ENCODE results near the gene PRKAG1. TPM values are rescaled to one million over a fixed set of nuclear protein-coding genes. Genes with fewer than 3 reads are reported as not detected.

The PRKAG1 gene
- total and polyA plus RNA-seq, 2 donors (not counting 1 experiment from before 2014, with no cell fraction given): 28.5 to 60.0 TPM

GRCh38 chr12:48956279-48957140 lies 62.1 kb downstream of the PRKAG1 start:
- POLR2A ChIA-PET: interaction anchor here (0.6 to 1.4 kb wide), 7 partner anchors 13 to 706 kb away, joined by 3 to 6 read pairs (median 5); partner anchors contain the start of gene TUBA1B
- Mint-ChIP-seq H3K4me1 (peaks cover 43% of the 10 kb centered on the region), H3K27ac (peak overlapping the region; percentile 92), H3K27me3 (no peaks in the 10 kb centered on the region), H3K4me3 (peak overlapping the region; percentile 95), H3K9me3 (ENCODE audit: insufficient read depth) (no peaks in the 10 kb centered on the region)
- Histone ChIP-seq H3K4me1 (ENCODE audit: control insufficient read depth in 2 of 2, insufficient read depth in 2 of 2, low read length in 2 of 2) (peaks cover 34 to 36% of the 10 kb centered on the region in 2 donors), H3K9me3 (ENCODE audit: control extremely low read depth in 1 of 3, control insufficient read depth in 2 of 3, insufficient read depth in 1 of 3, low read length in 2 of 3) (no peaks in the 10 kb centered on the region), H2AFZ (ENCODE audit: insufficient read depth, low read depth, low read length, poor library complexity, severe bottlenecking) (peak overlapping the region; percentile 98), H3K4me3 (ENCODE audit: control extremely low read depth in 1 of 5, extremely low read depth in 1 of 5, insufficient read depth in 1 of 5, low read depth in 2 of 5, low read length in 4 of 5) (peak overlapping the region; percentile 54 to 96 (median 91)), H3K27ac (ENCODE audit: low read length in 2 of 2) (peak overlapping the region; percentile 44 to 81), H3K36me3 (replicated peaks in 1 of 2; ENCODE audit: control extremely low read depth in 1 of 2, control insufficient read depth in 1 of 2, extremely low read depth in 1 of 2, insufficient read depth in 2 of 2, low read length in 1 of 2) (peaks cover 6 to 10% of the 10 kb centered on the region in 2 experiments), H4K20me1 (ENCODE audit: control insufficient read depth, insufficient read depth, low read length, poor library complexity, severe bottlenecking) (peaks cover 39% of the 10 kb centered on the region), H3K27me3 (replicated peaks in 1 of 4; ENCODE audit: control extremely low read depth in 1 of 4, control insufficient read depth in 3 of 4, insufficient read depth in 4 of 4, low read length in 3 of 4) (peaks cover 0 to 3% (median 0%) of the 10 kb centered on the region in 4 experiments), H3K9ac (ENCODE audit: low read length) (peak overlapping the region; percentile 96), H3K4me2 (replicated peaks; ENCODE audit: low read depth, low read length, poor library complexity, severe bottlenecking) (peak overlapping the region; percentile 98), H3K79me2 (ENCODE audit: control insufficient read depth, insufficient read depth, low read length) (peaks cover 58% of the 10 kb centered on the region)
- no peak for TF ChIP-seq EZH2 (IDR thresholded peaks at IDR 0.05; ENCODE audit: borderline replicate concordance, insufficient read depth, low read depth, low read length, poor library complexity, severe bottlenecking)
- TF ChIP-seq, protein P1, sequence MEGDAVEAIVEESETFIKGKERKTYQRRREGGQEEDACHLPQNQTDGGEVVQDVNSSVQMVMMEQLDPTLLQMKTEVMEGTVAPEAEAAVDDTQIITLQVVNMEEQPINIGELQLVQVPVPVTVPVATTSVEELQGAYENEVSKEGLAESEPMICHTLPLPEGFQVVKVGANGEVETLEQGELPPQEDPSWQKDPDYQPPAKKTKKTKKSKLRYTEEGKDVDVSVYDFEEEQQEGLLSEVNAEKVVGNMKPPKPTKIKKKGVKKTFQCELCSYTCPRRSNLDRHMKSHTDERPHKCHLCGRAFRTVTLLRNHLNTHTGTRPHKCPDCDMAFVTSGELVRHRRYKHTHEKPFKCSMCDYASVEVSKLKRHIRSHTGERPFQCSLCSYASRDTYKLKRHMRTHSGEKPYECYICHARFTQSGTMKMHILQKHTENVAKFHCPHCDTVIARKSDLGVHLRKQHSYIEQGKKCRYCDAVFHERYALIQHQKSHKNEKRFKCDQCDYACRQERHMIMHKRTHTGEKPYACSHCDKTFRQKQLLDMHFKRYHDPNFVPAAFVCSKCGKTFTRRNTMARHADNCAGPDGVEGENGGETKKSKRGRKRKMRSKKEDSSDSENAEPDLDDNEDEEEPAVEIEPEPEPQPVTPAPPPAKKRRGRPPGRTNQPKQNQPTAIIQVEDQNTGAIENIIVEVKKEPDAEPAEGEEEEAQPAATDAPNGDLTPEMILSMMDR (IDR thresholded peaks at IDR 0.05): no peak
- no peak for ATAC-seq (ENCODE audit: low read depth)
- 4% methylated on average over 23 of the region's 29 CpGs for WGBS (ENCODE audit: insufficient coverage)
- intact Hi-C loops (cut with micrococcal nuclease): loop anchor here (1.0 to 2.0 kb wide), 5 partner anchors 20 to 104 kb away; partner anchors contain the start of genes DDX23 and PRKAG1
- peak; percentile 51 for DNase-seq
- CTCF ChIA-PET: interaction anchor here (0.9 to 4.5 kb wide), 16 partner anchors 11 to 391 kb away, joined by 3 to 26 read pairs (median 4); partner anchors contain the start of genes DDX23, FKBP11 and WNT1

Measured in B cell (primary cell).